MM.1S (cell line): ENCODE data around the gene ATN1.

Experiments
- EZH2phosphoT487 ChIP-seq: fragments of 300-600 bp; sonication (generic); IDR thresholded peaks from 2 replicates; pipeline ENCODE4 v1.6.1; 2018; ENCODE audit warnings: antibody characterized with exemption, low read length
- TF ChIP-seq, protein P1 (sequence below): fragments of 300-600 bp; sonication (generic); IDR thresholded peaks from 2 replicates; pipeline ENCODE4 v1.5.1; 2016; ENCODE audit warnings: antibody characterized with exemption, low read length, mixed read lengths

DNA sequence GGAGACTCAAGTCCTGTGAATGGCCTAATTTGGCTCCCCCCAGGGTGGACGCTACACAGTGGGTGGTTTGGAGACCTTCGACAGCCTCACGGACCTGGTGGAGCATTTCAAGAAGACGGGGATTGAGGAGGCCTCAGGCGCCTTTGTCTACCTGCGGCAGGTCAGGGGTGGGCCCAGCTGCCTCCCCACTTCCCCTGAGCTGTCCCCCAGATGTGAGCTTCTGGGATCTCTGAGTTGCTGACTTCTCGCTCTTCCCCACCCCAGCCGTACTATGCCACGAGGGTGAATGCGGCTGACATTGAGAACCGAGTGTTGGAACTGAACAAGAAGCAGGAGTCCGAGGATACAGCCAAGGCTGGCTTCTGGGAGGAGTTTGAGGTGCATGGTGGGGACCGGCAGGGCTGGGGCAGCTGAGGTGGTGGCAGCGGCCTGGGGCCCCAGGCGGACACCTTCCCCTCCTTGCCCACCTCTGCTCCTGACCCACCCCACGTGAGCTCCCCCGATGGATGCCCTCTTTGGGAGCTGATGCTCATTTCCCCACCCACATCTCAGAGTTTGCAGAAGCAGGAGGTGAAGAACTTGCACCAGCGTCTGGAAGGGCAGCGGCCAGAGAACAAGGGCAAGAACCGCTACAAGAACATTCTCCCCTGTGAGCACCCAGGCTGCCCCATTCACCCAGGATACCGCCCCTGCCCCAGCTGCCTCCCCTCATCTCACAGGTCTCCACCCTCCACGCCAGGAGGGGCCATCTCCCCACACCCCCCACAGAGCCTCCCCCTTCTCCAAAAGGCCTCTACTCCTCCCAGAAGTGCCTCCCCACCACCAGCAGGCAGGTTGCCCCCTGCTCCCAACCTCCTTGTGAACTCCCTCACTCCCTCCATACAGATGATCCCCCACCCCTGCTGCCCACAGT lies 27.6 kb downstream of the ATN1 start:
- TF ChIP-seq, protein P1, sequence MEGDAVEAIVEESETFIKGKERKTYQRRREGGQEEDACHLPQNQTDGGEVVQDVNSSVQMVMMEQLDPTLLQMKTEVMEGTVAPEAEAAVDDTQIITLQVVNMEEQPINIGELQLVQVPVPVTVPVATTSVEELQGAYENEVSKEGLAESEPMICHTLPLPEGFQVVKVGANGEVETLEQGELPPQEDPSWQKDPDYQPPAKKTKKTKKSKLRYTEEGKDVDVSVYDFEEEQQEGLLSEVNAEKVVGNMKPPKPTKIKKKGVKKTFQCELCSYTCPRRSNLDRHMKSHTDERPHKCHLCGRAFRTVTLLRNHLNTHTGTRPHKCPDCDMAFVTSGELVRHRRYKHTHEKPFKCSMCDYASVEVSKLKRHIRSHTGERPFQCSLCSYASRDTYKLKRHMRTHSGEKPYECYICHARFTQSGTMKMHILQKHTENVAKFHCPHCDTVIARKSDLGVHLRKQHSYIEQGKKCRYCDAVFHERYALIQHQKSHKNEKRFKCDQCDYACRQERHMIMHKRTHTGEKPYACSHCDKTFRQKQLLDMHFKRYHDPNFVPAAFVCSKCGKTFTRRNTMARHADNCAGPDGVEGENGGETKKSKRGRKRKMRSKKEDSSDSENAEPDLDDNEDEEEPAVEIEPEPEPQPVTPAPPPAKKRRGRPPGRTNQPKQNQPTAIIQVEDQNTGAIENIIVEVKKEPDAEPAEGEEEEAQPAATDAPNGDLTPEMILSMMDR, result no peak
- TF ChIP-seq EZH2phosphoT487, result no peak
